HepG2 (cell line): ENCODE measurements around the gene TIMM8B. TPM values are rescaled to one million over a fixed set of nuclear protein-coding genes. Genes with fewer than 3 reads are reported as not detected.

Source experiments
- ATRX ChIP-seq: sonication (generic); formaldehyde crosslinking; IDR thresholded peaks from 2 replicates; pipeline ENCODE4 v1.4.0; 2020; ENCODE audit warnings: missing genetic modification reagents, borderline replicate concordance
- CREM ChIP-seq, 2 experiments: sonication (generic) in 1 of 2; formaldehyde crosslinking in 1 of 2; IDR thresholded peaks; 2 replicates each; pipeline versions ENCODE4 v1.4.0 to v1.6.1; 2016 to 2020; ENCODE audit warnings: antibody characterized with exemption in 1 of 2, mild to moderate bottlenecking in 1 of 2, missing genetic modification reagents in 1 of 2
- DMAP1 ChIP-seq: IDR thresholded peaks from 2 replicates; pipeline ENCODE4 v1.6.1; 2016
- GABPB1 ChIP-seq: IDR thresholded peaks from 2 replicates; pipeline ENCODE4 v1.6.1; 2016; ENCODE audit warnings: mild to moderate bottlenecking, missing genetic modification reagents, moderate library complexity, missing compliant biosample characterization
- MLLT10 ChIP-seq: sonication (generic); formaldehyde crosslinking; IDR thresholded peaks from 2 replicates; pipeline ENCODE4 v1.4.0; 2020; ENCODE audit warnings: missing genetic modification reagents
- NFRKB ChIP-seq: fragments of 450-650 bp; IDR thresholded peaks from 2 replicates; pipeline ENCODE4 v1.6.1; 2017
- PHF5A ChIP-seq: IDR thresholded peaks from one replicate; pipeline ENCODE4 v1.6.1; 2018; ENCODE audit warnings: low read depth, missing genetic modification reagents; ENCODE audit not compliant: unreplicated experiment
- POGZ ChIP-seq: sonication (generic); formaldehyde crosslinking; IDR thresholded peaks from 2 replicates; pipeline ENCODE4 v1.4.0; 2020; ENCODE audit warnings: mild to moderate bottlenecking, missing genetic modification reagents
- POLR2A ChIP-seq, 2 experiments: IDR thresholded peaks; 2 replicates each; pipeline ENCODE4 v1.6.1; 2011; ENCODE audit warnings: low read depth in 2 of 2, low read length in 2 of 2, mild to moderate bottlenecking in 1 of 2, moderate library complexity in 1 of 2; ENCODE audit not compliant: insufficient read depth in 1 of 2
- RELA ChIP-seq: sonication (generic); formaldehyde crosslinking; IDR thresholded peaks from 2 replicates; pipeline ENCODE4 v1.4.0; 2020; ENCODE audit warnings: missing genetic modification reagents
- TCF7L2 ChIP-seq: IDR thresholded peaks from 2 replicates; pipeline ENCODE4 v1.6.1; 2011; ENCODE audit warnings: mild to moderate bottlenecking, low read depth, low read length, moderate library complexity
- ZBTB7A ChIP-seq: sonication (generic); formaldehyde crosslinking; IDR thresholded peaks from 2 replicates; pipeline ENCODE4 v1.8.0; 2022; ENCODE audit warnings: mild to moderate bottlenecking, missing genetic modification reagents
- ZC3H4 ChIP-seq: sonication (generic); formaldehyde crosslinking; IDR thresholded peaks from 2 replicates; pipeline ENCODE4 v1.4.0; 2020; ENCODE audit warnings: missing genetic modification reagents, borderline replicate concordance
- ZFY ChIP-seq: sonication (generic); formaldehyde crosslinking; IDR thresholded peaks from 2 replicates; pipeline ENCODE4 v1.4.0; 2020; ENCODE audit warnings: missing genetic modification reagents
- ZNF20 ChIP-seq: sonication (generic); formaldehyde crosslinking; IDR thresholded peaks from 2 replicates; pipeline ENCODE4 v1.4.0; 2020; ENCODE audit warnings: mild to moderate bottlenecking, moderate library complexity, missing genetic modification reagents
- ZNF331 ChIP-seq: sonication (generic); formaldehyde crosslinking; IDR thresholded peaks from 2 replicates; pipeline ENCODE4 v1.4.0; 2020; ENCODE audit warnings: missing genetic modification reagents
- ZNF451 ChIP-seq: sonication (generic); formaldehyde crosslinking; IDR thresholded peaks from 2 replicates; pipeline ENCODE4 v1.5.0; 2020; ENCODE audit warnings: mild to moderate bottlenecking, missing genetic modification reagents
- ZNF563 ChIP-seq: sonication (generic); formaldehyde crosslinking; IDR thresholded peaks from 2 replicates; pipeline ENCODE4 v1.8.0; 2022; ENCODE audit warnings: mild to moderate bottlenecking, moderate library complexity, missing genetic modification reagents
- polyA plus RNA-seq, 8 experiments: library from polyadenylated mRNA; depleted of rRNA in 3 of 8; stranded (reverse) in 7 of 8; unstranded in 1 of 8; fragments of >200 nt; fragmentation: Illumina TruSeq in 4 of 8; extraction: Trizol in 4 of 8; gene quantifications; 2 replicates each; pipeline versions ENCODE4 v1.2.1 to v1.2.3, GENCODE V29; 2011 to 2016; ENCODE audit warnings: low read depth in 4 of 8, missing spikeins in 1 of 8, mixed read lengths in 1 of 8; ENCODE audit not compliant: insufficient read depth in 1 of 8
- total RNA-seq, 5 experiments: library from RNA; depleted of rRNA; stranded (reverse); fragments of >200 nt; fragmentation: Illumina TruSeq; extraction: Trizol; gene quantifications; 2 replicates each; pipeline ENCODE4 v1.2.3, GENCODE V29; 2016; ENCODE audit warnings: low read depth in 1 of 5
- TF ChIP-seq, protein P1 (sequence below): sonication (generic); formaldehyde crosslinking; IDR thresholded peaks from 2 replicates; pipeline ENCODE4 v1.8.1; 2022; ENCODE audit warnings: low read depth, mild to moderate bottlenecking, missing genetic modification reagents
- TF ChIP-seq, protein P2 (sequence below): sonication (generic); formaldehyde crosslinking; IDR thresholded peaks from 2 replicates; pipeline ENCODE4 v1.4.0; 2020; ENCODE audit warnings: missing genetic modification reagents, borderline replicate concordance
- TF ChIP-seq, protein P3 (sequence below): sonication (generic); formaldehyde crosslinking; IDR thresholded peaks from 2 replicates; pipeline ENCODE4 v1.5.0; 2020; ENCODE audit warnings: mild to moderate bottlenecking, missing genetic modification reagents, moderate library complexity
- TF ChIP-seq, protein P4 (sequence below): sonication (generic); formaldehyde crosslinking; IDR thresholded peaks from 2 replicates; pipeline ENCODE4 v1.5.0; 2020; ENCODE audit warnings: missing genetic modification reagents, mild to moderate bottlenecking, borderline replicate concordance
- TF ChIP-seq, protein P5 (sequence below): sonication (generic); formaldehyde crosslinking; IDR thresholded peaks from 2 replicates; pipeline ENCODE4 v1.4.0; 2020; ENCODE audit warnings: missing genetic modification reagents

TIMM8B gene
- total and polyA plus RNA-seq, 2 of the 13 experiments (the other 11 are each of a cell fraction or from before 2014, with no cell fraction given) = 84.5 to 98.3 TPM

DNA sequence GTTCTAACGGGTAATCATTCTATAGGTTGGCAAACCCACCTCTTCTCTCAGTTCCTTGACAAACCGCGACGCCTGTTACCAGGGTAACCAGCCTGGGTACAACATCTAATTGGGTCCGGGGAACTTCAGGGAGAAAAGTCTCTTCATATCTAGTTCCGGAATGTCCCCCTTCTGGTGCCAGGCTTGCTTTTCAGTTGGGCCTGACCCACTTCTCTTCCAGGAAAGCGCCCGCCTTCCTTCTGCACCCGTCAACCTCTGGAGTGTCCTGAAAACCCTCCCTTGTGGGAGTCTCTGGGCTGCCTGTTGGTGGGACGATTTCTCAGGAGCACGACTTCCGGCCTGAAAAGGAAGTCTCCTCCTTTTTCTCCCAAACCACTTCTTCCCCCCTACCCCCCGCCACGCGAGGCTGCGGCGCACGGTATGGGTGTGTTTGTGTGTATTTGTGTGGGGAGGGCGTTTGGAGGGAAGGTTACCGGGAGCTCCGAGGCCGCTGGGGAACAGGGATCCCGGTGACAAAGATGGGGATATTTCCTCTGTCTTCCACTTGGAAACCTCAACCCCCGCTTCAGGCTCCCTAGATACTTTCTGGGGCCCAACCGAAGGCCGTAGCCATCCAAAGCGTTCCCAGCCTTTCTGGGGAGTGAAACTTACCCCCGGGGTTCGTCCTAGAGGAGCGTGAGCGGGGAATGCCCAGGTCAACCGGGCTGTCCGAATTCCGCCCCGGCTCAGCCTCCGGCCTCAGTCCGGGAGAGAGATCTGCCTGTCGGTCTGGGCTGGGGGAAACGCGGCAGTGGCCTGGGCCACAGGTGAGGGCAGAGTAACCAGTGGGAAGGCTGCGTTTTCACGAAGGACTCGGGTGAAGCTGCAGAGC is 12.4 kb downstream of the TIMM8B start, which contains the start of the genes NKAPD1 and PIH1D2 (continued):
- TF ChIP-seq, protein P1, sequence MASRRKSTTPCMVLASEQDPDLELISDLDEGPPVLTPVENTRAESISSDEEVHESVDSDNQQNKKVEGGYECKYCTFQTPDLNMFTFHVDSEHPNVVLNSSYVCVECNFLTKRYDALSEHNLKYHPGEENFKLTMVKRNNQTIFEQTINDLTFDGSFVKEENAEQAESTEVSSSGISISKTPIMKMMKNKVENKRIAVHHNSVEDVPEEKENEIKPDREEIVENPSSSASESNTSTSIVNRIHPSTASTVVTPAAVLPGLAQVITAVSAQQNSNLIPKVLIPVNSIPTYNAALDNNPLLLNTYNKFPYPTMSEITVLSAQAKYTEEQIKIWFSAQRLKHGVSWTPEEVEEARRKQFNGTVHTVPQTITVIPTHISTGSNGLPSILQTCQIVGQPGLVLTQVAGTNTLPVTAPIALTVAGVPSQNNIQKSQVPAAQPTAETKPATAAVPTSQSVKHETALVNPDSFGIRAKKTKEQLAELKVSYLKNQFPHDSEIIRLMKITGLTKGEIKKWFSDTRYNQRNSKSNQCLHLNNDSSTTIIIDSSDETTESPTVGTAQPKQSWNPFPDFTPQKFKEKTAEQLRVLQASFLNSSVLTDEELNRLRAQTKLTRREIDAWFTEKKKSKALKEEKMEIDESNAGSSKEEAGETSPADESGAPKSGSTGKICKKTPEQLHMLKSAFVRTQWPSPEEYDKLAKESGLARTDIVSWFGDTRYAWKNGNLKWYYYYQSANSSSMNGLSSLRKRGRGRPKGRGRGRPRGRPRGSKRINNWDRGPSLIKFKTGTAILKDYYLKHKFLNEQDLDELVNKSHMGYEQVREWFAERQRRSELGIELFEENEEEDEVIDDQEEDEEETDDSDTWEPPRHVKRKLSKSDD (CRISPR knock-in tag) = no peak
- no peak for TF ChIP-seq NFRKB
- peak; percentile 79 for TF ChIP-seq POGZ
- TF ChIP-seq CREM (IDR thresholded peaks at IDR 0.05) = peak; percentile 40
- TF ChIP-seq CREM (CRISPR knock-in tag; IDR thresholded peaks at IDR 0.05) = no peak
- TF ChIP-seq, protein P2, sequence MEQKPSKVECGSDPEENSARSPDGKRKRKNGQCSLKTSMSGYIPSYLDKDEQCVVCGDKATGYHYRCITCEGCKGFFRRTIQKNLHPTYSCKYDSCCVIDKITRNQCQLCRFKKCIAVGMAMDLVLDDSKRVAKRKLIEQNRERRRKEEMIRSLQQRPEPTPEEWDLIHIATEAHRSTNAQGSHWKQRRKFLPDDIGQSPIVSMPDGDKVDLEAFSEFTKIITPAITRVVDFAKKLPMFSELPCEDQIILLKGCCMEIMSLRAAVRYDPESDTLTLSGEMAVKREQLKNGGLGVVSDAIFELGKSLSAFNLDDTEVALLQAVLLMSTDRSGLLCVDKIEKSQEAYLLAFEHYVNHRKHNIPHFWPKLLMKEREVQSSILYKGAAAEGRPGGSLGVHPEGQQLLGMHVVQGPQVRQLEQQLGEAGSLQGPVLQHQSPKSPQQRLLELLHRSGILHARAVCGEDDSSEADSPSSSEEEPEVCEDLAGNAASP (CRISPR knock-in tag) = no peak
- TF ChIP-seq ZBTB7A (CRISPR knock-in tag) = no peak
- TF ChIP-seq ZNF563 (CRISPR knock-in tag) = no peak
- TF ChIP-seq, protein P3, sequence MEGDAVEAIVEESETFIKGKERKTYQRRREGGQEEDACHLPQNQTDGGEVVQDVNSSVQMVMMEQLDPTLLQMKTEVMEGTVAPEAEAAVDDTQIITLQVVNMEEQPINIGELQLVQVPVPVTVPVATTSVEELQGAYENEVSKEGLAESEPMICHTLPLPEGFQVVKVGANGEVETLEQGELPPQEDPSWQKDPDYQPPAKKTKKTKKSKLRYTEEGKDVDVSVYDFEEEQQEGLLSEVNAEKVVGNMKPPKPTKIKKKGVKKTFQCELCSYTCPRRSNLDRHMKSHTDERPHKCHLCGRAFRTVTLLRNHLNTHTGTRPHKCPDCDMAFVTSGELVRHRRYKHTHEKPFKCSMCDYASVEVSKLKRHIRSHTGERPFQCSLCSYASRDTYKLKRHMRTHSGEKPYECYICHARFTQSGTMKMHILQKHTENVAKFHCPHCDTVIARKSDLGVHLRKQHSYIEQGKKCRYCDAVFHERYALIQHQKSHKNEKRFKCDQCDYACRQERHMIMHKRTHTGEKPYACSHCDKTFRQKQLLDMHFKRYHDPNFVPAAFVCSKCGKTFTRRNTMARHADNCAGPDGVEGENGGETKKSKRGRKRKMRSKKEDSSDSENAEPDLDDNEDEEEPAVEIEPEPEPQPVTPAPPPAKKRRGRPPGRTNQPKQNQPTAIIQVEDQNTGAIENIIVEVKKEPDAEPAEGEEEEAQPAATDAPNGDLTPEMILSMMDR = no peak
- TF ChIP-seq, protein P4, sequence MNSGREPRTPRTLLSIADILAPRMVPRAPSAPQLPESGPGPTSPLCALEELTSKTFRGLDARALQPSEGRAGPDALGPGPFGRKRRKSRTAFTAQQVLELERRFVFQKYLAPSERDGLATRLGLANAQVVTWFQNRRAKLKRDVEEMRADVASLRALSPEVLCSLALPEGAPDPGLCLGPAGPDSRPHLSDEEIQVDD (CRISPR knock-in tag) = no peak
- TF ChIP-seq MLLT10 (CRISPR knock-in tag) = no peak
- TF ChIP-seq POLR2A (IDR thresholded peaks at IDR 0.05; ENCODE audit: insufficient read depth in 1 of 2, low read depth in 2 of 2, low read length in 2 of 2) = peak in 1 of 2 experiments; percentile 60; a peak in 3 of 4 replicates
- no peak for TF ChIP-seq ZC3H4 (CRISPR knock-in tag)
- TF ChIP-seq ZNF331 (CRISPR knock-in tag) = no peak; the same call in 1 of the 2 replicates
- TF ChIP-seq DMAP1 = peak; percentile 89; the same call in 1 of the 2 replicates
- TF ChIP-seq GABPB1 (CRISPR knock-in tag) = peak; percentile 96
- no peak for TF ChIP-seq RELA
- no peak for TF ChIP-seq TCF7L2
- TF ChIP-seq ATRX (CRISPR knock-in tag) = no peak
- TF ChIP-seq, protein P5, sequence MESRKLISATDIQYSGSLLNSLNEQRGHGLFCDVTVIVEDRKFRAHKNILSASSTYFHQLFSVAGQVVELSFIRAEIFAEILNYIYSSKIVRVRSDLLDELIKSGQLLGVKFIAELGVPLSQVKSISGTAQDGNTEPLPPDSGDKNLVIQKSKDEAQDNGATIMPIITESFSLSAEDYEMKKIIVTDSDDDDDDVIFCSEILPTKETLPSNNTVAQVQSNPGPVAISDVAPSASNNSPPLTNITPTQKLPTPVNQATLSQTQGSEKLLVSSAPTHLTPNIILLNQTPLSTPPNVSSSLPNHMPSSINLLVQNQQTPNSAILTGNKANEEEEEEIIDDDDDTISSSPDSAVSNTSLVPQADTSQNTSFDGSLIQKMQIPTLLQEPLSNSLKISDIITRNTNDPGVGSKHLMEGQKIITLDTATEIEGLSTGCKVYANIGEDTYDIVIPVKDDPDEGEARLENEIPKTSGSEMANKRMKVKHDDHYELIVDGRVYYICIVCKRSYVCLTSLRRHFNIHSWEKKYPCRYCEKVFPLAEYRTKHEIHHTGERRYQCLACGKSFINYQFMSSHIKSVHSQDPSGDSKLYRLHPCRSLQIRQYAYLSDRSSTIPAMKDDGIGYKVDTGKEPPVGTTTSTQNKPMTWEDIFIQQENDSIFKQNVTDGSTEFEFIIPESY (CRISPR knock-in tag) = no peak; the same call in 1 of the 2 replicates
- no peak for TF ChIP-seq ZNF451 (CRISPR knock-in tag)
- no peak for TF ChIP-seq PHF5A (CRISPR knock-in tag)
- TF ChIP-seq ZNF20 = no peak
- TF ChIP-seq ZFY = peak; percentile 75
